ENCODE data around the gene SLC25A45. TPM values are rescaled to one million over a fixed set of nuclear protein-coding genes. Genes with fewer than 3 reads are reported as not detected.

SLC25A45 gene, protein sequence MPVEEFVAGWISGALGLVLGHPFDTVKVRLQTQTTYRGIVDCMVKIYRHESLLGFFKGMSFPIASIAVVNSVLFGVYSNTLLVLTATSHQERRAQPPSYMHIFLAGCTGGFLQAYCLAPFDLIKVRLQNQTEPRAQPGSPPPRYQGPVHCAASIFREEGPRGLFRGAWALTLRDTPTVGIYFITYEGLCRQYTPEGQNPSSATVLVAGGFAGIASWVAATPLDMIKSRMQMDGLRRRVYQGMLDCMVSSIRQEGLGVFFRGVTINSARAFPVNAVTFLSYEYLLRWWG
- 2.9 and 4.6 TPM in 2 replicates for total RNA-seq
- polyA plus RNA-seq (2012) = 5.7 TPM

DNA sequence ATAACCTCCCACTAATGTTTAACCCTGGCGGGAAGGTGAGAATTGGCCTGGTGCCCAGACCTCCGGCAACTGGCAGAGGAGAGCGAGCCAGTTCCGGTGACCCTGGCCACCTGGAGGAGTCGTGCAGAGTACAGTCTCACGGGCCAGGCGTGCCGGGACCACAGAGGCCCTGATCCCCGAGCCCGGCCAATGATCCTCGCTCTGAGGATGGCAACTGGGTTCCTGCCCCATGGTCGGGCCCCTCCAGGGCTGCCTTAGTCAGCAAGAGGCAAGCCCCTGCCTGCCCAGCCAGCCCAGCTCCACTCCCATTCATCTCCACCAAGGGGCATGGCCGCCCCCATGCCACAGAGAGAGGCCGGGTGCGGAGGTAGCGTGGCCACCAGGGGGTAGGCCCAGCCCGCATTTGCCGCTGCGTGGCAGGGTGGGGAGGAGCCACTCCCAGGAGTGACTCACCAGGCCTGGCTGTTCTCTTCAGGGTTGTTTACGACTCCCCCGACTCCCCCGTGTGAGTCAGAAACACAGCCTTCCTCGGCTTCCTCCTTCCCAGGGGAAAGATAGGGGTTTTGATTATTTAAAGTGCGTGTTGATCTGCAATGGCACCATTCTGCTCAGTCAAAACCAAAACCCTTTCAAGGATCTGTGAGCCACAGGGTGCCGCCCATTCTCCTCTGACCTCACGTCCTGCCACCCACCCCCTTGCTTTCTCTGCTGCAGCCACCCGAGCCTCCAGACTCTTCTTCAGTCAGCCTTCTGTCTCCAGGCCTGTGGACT is at the start of gene SLC25A45:
SLC25A45 (minus strand) TSS at position 614 of the 771 bp plus-strand sequence. CDS start 695 bp downstream, outside the sequence.
- DNase-seq (ENCODE audit: low read depth) = peak; percentile 98

GRCh38 chr11:65431451-65432099 is 49.1 kb upstream of the SLC25A45 start:
- peak; percentile 80 for DNase-seq (ENCODE audit: low read depth)

DNA sequence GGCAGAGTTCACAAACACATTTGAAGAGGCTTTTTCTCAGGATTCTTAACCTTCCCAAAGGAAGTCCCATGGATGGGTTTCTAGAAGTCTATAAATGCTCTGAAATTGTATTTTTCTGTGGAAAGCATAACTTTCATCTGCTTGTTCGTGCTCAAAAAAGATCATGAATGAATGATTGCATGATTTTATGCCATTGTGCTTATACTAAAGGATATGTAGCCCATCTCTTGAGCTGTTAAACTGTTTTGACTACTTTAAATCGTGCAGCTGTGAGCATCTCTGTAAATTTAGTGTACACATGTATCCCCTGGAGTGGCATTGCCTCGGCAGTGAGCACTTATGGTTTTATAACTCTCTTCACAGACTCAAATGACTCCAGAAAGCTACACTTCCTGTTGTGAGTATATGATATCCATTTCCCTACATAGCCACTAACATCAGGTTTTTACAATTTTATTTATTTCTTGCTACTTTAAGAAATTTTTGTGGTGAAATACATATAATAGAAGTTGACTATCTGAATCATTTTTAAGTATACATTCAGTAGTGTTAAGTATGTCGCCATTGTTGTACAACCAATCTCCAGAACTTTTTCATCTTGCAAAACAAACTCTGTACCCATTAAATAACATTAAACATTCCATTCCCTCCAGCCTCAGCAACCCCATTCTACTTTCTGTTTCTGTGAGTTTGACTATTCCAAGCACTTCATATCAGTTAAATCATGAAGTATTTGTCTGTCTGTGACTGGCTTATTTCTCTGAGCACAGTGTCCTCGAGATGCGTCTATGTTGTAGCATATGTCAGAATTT is 48.2 kb upstream of the SLC25A45 start:
- peak; percentile 70 for DNase-seq (ENCODE audit: low read depth)

DNA sequence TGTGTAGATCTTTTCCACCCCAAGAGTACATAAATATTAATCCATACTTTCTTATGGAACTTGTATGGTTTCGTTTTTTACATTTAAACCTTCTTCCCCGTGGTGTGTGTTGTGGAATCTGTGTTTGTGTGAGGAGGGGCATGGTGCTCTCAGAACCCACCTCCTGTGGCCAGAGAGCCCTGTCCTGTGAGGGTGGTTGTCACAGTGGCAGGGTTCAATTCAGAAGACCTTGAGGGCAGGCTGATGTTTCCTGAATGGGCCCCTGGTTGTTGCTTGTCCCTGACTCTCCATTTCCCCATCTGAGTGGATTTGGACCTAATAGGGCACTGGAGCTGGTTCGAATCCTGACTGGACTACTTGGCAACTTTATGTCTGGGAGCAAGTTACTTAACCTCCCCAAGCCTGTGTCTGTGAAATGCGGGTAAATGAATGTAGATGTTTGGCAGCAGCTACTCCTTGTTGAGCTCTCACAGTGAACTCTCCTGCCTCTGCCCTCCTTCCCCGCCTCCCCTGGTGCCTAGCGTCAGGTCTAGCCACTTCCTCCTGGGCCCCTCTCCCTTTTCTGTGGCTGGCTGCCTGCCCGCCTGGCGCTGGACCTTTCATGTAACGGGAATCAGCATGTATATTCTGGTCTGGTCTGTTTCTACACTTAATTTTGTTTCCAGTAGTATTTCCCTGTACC is 47.4 kb upstream of the SLC25A45 start:
- peak; percentile 84 for DNase-seq (ENCODE audit: low read depth)

DNA sequence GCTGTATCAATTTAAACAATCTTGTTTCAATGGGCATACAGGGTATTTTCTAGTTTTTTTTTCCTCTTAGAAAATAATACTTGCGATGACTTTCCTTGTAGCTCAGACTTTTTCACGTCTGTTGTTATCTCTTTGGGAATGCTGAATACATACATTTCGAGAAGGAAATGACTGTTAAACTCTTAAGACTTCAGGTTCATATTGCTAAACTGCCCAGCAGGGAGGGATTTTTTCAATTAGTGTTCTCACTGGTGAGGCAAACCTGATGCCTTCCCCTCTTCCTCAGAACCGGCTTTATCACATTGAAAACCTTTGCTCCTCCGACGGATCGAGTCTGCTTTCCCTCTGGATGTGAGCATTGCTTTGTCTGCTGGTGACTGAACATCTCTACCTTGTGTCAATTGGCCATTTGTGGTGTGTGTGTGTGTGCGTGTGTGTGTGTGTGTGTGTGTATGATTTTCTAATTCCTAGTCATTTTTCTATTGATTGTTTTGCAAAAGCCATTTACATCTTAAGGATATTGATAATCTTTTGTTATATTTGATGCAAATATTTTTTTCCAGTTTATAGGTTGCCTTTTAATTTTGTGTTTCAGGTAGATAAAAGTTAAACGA is 46.7 kb upstream of the SLC25A45 start:
- DNase-seq (ENCODE audit: low read depth) = peak; percentile 79

GRCh38 chr11:65428578-65429067 is 46.2 kb upstream of the SLC25A45 start:
- DNase-seq (ENCODE audit: low read depth) = no peak

DNA sequence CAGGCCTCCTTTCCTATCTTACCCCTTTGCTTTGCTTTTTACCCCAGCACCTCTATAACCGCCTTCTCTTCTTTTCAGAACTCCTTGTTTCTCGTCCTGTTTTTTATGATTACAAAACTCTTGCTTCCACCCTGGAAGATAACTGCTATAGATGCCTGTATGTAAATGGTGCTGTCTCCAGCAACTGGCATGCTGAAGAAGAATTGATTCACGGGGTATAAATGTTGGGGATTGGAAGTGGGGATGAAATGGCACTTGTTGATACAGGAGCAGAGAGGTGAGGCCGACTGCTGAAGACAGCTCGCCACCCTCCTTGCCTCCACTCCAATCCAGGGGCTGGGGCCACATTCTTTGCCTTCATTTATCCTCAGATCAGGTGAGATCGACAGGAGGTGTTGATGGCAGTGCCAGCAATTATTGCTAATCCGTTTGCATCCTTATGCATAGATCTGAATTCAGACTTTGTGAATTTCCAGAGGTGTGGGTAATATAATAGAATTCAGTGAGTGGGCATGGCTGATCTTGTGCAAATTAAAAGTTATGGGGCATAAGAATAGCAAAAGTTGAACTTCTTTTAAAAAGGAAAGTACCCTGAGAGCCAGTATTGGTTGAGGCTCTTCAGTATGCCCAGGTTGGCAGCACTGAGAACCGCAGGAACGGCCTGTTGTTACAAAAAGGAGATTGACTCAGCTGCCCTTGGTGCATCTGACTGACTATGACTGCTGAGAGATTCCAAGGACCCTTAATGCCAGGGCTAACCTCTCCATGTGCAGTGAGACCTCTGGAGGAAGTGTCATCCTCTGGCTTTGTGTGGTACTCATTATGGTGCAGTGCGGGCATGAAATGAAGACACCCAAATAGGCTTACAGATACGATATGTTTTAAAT is 45.5 kb upstream of the SLC25A45 start:
- peak; percentile 83 for DNase-seq (ENCODE audit: low read depth)

DNA sequence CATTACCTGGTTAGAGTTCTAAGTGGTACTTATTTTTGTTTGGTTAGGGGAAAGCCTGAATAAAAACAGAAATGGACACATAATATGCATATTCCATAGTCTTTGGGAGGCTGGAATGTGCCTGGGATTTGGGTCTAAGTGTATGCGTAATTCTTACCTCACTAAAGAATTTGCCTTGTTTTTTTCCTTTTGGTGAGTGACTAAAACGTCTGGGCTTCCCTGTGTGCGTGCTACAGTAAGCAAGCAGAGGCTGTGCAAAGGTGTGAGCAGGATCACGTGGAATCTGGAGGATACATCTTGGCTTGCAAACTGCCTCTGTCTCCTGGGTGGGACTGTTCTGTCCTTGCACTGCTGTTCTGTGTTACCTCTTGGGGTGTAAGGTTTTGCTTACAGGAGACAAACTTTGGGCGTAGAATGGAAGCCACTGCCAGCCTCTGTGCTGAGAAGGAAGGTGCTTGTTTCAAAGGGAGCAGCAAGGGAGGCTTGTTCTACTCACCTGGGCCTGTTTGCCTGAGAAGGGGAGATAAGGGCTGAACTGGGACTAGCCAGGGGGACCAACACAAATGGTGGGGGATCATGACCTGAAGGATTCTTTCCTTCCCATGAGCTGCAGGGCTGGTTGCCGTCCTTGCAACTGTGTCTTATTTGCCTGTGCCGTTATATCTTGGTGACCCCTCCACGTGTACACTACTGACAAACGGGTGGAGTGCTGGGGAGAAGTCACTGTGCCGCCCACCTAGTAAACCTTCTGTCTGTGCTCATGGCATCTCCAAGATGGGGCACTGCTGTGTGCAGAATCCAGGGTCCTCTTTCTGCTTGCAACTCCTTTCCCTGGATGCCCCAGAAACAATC is 44.6 kb upstream of the SLC25A45 start:
- peak; percentile 76 for DNase-seq (ENCODE audit: low read depth)

- DNase-seq (ENCODE audit: low read depth) = peak; percentile 64
Measured at GRCh38 chr11:65425971-65426838, 43.8 kb upstream of the SLC25A45 start.

- DNase-seq (ENCODE audit: low read depth) = peak; percentile 76
Measured at GRCh38 chr11:65425105-65425970, 42.9 kb upstream of the SLC25A45 start.

GRCh38 chr11:65424205-65425104 is 42.0 kb upstream of the SLC25A45 start:
- DNase-seq (ENCODE audit: low read depth) = peak; percentile 71

DNA sequence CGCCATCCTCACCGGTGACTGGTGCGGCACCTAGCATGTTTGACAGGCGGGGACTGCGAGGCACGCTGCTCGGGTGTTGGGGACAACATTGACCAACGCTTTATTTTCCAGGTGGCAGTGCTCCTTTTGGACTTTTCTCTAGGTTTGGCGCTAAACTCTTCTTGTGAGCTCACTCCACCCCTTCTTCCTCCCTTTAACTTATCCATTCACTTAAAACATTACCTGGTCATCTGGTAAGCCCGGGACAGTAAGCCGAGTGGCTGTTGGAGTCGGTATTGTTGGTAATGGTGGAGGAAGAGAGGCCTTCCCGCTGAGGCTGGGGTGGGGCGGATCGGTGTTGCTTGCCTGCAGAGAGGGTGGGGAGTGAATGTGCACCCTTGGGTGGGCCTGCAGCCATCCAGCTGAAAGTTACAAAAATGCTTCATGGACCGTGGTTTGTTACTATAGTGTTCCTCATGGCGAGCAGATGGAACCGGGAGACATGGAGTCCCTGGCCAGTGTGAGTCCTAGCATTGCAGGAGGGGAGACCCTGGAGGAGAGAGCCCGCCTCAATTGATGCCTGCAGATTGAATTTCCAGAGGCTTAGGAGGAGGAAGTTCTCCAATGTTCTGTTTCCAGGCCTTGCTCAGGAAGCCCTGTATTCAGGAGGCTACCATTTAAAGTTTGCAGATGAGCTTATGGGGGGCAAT is 41.2 kb upstream of the SLC25A45 start:
- peak; percentile 57 for DNase-seq (ENCODE audit: low read depth)

DNA sequence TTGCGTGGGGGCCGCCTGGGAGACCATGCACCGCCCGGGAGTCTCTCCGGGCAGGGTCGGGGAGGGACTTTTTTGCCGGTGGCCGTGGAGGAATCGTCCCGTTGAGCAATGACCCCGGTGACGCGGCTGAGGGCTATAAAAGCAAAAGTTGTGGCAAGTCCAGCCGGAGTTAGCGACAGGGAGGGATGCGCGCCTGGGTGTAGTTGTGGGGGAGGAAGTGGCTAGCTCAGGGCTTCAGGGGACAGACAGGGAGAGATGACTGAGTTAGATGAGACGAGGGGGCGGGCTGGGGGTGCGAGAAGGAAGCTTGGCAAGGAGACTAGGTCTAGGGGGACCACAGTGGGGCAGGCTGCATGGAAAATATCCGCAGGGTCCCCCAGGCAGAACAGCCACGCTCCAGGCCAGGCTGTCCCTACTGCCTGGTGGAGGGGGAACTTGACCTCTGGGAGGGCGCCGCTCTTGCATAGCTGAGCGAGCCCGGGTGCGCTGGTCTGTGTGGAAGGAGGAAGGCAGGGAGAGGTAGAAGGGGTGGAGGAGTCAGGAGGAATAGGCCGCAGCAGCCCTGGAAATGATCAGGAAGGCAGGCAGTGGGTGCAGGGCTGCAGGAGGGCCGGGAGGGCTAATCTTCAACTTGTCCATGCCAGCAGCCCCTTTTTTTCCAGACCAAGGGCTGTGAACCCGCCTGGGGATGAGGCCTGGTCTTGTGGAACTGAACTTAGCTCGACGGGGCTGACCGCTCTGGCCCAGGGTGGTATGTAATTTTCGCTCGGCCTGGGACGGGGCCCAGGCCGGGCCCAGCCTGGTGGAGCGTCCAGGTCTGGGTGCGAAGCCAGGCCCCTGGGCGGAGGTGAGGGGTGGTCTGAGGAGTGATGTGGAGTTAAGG is 40.4 kb upstream of the SLC25A45 start, which contains the start of gene NEAT1:
NEAT1 (plus strand) TSS at position 166 of the 883 bp plus-strand sequence.
- peak; percentile 97 for DNase-seq (ENCODE audit: low read depth)
